Glomerular visceral epithelial cell (primary cell): ENCODE results near the gene ERP44.
A peak's percentile ranks its signal among the peaks of the same experiment; 100 is the strongest.
"Not testable (repeated sequence)": the region's sequence is repeated elsewhere in the genome, so short reads cannot be mapped to it uniquely, and the experiment has no call there.

ENCODE experiments used
- DNase-seq: peaks from one replicate; pipeline ENCODE4 v3.0.0-alpha.2; 2016; ENCODE audit errors: extremely low spot score

The ERP44 gene

DNA sequence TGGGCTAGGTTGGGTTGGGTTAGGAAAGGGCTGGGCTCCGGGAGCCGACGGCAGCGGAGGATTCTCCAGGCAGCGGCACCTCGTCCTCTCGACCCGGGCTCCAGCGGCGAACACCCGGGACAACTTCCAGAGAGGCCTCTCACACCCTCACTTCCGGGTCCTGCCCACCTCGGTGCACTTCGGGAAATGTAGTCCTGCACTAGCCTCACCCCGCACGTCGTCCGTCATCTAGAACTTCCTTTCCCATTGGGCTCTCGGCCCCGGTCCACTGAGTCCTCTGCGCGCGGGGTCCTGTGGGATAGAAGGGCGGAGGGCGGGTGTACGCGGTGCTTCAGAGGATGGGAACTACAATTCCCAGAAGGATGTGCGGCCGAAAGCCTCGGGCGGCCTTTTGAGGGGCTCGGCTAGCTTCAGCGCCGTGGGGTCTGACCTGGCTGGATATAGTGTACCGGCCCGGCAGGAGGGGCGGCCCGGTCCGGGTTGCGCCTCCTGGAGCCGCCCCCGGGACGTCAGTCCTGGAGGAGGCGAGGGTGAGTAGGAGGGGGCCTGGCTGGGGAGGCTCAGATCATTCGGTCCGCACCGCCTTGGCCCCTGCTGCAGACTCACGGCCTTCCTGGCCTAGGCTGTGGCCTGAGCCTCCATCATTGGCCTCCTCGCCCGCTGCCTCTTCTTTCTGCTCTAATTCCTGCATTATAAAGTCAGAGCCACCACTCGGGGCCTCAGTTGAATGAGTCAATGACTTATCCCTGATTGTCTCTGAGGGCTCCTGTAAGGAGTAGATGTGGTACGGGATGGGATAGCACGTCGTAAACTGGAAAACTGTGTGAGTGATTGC, at the start of gene ERP44, which contains the start of gene INVS:
TSS of gene ERP44 (minus strand) at position 114 of the 835 bp plus-strand sequence. CDS start 160 bp downstream, outside the sequence.
TSS of gene INVS (plus strand) at position 357 of the 835 bp plus-strand sequence. CDS start 5,279 bp downstream, outside the sequence.
- peak; percentile 99 for DNase-seq

DNA sequence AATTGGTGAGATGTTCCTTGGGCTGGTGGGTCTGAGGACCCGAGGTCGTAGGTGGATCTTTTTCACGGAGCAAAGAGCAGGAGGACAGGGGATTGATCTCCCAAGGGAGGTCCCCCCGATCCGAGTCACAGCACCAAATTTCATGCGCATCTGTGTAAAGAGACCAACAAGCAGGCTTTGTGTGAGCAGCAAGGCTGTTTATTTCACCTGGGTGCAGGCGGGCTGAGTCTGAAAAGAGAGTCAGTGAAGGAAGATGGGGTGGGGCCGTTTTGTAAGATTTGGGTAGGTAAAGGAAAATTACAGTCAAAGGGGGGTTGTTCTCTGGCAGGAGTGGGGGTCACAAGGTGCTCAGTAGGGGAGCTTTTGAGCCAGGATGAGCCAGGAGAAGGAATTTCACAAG, 47.2 kb upstream of the ERP44 start:
- not testable (repeated sequence) for DNase-seq

DNA sequence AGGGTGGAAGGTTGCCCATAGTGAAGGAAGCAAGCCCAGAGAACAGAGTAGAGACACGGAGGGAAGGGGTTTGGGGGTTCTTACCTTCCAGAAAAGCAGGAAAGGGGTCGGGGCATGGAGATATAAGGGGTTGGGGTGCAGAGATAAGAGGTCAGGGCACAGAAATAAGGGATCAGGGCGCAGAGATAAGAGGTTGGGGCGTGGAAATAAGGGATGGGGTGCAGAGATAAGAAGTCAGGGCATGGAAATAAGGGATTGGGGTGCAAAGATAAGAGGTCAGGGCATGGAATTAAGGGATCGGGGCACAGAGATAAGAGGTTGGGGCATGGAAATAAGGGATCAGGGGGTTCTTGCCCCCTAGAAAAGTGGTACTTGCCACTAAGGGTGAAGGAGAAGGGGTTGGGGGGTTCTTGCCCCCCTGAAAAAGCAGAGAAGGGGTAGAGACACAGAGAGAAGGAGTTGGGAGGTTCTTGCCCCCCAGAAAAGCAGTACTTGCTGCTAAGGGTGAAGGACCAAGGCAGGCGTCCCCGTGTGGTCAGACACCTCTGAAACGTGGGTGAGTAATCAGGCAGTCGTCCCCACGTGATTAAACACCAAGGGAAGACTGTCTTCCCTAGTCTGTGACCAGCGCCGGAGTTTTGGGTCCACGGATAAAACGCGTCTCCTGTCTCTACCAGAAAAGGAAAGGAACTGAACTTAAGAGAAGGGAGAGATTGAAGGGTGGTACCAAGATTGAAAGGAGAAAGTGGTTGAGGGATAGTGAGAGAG, 46.6 kb upstream of the ERP44 start:
- not testable (repeated sequence) for DNase-seq

DNA sequence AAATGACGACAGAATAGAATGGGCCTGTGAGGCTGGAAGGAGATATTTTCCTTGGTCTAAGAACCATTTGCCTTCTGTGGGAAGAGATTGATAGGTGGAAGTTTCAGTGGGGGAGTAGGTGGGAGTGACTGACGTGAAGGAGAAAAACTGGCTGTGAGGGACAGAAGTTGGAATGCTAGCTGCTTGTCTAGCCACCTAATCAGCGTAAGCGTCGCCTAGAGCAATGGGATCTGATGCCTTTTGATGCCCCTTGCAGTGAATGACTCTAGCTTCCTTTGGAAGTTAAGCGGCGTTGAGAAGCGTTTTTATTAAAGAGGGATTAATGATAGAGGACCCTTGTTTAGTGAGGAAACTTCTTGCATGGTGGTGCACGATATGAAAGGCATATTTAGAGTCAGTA, 43.1 kb upstream of the ERP44 start:
- not testable (repeated sequence) for DNase-seq

DNA sequence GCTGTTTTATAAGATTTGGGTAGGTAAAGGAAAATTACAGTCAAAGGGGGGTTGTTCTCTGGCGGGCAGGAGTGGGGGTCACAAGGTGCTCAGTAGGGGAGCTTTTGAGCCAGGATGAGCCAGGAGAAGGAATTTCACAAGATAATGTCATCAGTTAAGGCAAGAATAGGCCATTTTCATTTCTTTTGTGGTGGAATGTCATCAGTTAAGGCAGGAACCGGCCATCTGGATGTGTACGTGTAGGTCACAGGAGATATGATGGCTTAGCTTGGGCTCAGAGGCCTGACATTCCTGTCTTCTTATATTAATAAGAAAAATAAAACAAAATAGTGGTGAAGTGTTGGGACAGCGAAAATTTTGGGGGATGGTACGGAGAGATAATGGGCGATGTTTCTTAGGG, 41.5 kb upstream of the ERP44 start:
- not testable (repeated sequence) for DNase-seq

DNA sequence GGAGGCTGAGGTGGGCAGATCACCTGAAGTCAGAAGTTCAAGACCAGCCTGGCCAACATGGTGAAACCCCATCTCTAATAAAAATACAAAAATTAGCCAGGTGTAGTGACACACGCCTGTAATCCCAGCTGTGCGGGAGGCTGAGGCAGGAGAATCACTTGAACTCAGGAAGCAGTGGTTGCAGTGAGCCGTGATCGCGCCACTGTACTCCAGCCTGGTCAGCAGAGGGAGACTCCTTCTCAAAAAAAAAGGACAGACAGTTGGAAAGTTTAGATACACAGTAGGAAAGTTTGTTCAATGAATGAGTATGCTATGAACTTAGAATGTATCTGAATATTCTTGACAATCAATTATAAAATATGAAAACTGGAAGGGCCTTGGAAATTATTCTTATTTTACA, 38.0 kb upstream of the ERP44 start:
- not testable (repeated sequence) for DNase-seq

DNA sequence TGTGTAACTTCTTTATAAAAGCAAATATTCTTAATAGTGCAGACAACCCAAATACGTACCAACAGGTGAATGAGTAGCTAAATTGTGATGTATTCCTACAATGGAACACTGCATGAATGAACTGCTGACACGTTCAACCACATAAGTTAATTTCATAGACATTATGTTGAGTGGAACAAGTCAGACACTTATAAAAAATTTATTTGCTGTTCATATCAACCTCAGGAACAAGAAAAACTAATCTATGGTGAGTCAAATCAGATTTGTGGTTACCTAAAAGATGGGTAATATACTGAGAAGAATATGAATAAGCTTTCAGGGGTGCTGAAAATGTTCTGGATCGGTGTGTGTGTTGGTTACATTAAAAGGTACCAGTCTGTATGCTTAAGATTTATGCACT, 35.9 kb upstream of the ERP44 start:
- no peak for DNase-seq

DNA sequence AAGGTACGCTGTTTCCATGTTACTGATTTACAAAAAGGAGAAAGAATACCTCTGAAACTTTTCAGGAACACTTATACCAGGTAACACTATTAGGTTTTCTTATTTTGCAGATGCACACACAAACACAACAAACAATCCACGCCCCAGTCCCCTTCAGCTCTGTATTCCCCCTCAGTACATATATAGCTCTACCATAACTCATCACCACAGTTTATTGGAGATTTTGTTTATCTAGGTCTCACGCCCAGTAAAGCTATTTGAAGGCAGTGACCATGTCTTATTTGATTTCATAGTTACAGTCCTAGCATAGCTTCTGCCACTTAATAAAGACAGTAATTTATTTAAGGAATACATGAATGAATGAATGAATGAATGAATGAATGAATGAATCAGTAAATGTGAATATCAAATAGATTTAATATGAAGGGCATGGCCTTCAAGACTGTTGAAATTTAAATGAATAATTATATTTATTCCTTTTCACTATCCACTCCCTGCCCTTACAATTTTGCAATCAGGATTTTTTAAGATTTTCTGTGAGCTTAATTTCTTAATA, 33.2 kb upstream of the ERP44 start:
- no peak for DNase-seq

DNA sequence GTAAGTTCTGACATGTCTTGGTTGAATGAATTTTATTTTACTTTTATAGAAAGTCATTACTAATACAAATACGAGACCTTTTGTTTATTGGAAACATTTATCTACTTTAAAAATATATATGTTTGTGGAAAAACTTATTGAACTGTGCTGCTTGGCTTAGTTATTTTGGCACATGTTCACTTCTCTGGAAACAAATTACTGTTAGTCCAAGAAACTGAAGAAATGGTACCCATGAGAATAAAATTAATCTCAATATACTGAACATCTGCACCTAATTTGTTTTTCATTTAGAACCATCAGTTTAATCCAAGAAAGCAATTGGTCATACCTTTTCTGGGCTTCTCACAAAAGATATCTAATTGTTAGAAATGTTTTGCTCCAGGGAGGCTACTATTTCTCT, 32.4 kb upstream of the ERP44 start:
- DNase-seq, result no peak

DNA sequence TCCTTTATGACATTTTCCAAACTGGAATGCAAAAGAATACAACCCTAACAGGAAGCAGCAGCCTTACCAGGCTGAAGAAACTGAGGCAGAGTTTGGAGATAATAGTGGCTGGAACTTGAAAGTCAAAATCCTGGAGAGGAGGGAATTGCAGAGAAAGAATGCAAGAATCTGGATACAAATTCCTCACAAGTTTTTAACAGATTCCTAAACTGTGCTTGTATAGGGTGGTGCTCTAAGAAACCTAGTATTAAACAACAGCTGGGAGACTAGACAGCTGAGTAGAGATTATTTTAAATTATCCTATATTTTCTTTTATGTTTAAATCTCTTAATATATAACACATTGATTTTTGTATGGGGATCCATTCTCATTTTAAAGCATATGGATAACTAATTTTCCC, 31.0 kb upstream of the ERP44 start:
- no peak for DNase-seq

DNA sequence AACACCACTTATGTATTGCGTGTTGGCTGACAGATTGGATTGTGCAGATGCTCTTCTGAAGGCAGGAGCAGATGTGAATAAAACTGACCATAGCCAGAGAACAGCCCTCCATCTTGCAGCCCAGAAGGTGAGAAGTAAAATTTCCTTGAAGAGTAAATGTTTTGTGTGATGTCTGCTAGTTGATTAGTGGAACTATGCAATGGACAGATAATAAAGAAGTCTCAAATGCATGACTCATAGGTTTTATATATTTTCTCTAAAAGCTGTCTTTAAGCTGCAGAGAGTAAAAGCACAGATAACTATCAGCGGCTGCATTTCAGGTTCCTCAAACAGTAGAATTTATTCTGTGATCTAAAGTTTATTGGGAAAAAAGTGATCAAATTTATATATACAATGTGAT, 27.6 kb upstream of the ERP44 start:
- no peak for DNase-seq

DNA sequence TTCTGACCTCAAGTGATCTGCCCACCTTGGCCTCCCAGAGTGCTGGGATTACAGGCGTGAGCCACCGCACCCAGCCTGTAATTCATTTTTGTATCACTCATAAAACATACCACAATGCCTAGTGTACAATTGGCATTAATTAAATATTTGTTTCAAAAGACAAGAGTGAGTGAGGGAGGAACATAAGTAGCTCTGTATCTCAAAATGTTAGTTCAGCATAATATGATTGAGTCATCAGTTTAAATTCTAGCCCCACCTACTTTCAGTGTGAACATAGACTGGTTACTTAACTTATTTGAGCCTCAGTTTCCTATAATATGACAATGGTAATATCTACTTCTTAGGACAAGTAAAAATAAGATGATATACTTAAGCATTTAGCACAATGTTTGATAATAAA, 27.1 kb upstream of the ERP44 start:
- no peak for DNase-seq

DNA sequence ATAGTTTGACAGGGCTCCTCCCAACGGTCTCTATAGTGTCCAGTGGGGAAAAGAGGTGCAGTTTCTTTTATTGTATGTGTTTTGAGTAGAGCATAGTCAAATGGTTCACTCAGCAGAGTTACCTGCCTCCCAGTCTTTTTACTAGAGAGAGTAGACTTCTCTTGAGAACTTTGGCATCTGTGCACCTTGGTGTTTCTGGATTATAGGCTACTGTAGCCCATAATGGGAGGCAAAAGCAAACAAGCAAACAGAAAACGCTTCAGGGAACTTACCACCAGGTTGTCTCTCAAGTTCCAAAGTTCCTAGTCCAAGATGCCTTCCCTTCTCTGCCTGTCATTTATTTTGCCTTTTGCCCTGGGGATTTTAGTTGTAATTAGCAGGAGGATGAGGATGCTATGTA, 26.4 kb upstream of the ERP44 start:
- DNase-seq, result no peak

DNA sequence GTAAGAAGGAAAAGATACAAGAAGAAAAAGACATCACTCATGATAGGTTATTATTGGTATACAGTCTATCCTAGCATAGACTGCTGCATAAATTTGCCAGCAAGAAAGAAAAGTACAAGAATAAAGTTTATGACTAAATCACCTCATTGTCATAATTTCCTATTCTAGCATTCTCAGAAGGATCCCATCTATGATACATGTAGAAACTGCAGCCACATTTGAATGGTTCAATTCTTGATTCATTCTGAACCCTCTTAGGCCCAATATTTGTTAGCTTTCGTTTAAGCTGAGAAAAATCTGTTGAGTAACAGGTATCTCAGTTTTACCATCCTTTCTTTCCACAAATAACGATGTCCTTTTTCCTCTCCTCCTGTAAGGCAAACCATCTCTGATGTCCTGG, 21.5 kb upstream of the ERP44 start:
- no peak for DNase-seq

DNA sequence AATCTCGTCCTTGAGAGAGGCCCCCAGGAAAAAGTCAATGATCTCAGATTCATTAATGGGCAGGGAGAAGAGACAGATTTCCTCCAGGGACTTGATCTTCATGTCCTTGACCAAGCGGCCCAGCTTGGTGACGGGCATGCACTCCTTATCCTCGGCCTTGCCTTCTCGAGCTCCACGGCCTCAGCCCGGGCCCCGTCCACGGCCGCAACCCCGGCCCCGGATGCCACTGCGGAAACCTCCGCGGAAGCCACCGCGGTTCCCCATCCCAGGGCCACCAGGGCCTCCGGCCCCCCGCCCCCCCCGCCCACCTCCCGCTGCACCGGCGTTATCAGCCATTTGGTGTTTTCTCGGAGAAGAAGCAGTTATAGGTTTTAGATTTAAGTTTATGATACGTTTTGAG, 18.5 kb upstream of the ERP44 start:
- DNase-seq, result no peak

DNA sequence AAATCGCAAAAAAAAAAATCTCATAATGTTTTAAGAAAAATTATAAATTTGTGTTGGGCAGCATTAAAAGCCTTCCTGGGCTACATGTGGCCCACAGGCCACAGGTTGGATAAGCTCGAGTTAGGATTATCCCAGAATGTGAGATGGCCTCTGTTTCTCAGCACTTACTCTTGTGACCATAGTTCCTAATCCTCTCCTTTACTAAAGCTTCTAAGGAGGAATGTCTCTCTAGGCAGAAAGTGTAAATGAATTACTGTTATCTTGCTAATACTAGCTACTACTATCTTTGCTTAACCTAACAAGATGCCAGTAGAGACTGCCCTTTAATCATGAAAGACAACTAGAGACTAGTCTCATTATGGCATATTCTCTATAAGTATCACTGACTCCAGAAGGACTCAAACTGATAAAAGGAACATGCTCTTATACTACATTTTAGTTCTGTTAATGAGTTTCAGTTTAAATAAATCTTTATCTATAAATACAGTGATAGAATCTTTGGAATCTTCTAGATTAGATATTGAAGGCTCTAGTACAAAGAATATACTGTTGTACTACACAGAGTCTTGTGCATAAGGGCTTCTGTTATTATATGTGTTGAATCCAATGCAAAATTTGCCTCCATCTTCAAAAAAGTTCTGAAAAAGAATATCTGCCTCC, 14.0 kb upstream of the ERP44 start:
- DNase-seq, result no peak

DNA sequence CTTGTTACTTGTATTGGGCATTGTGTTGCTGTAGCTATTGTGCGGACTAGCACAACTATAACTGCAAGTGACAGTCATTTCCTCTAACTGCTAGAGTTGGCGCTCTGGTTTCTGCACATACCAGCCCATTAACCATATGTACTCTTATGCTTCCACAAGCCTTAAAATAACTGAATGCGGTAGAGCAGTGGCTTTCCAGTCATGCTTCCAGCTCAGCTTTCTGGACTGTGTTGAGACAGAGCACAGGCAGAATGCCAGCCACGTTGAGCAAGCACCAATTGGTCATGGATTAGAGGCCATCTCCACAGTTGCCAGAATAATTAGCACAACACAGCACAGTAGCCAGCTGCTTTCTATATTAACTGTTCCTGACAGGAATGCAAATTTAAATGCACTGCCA, 12.4 kb upstream of the ERP44 start:
- peak; percentile 93 for DNase-seq

DNA sequence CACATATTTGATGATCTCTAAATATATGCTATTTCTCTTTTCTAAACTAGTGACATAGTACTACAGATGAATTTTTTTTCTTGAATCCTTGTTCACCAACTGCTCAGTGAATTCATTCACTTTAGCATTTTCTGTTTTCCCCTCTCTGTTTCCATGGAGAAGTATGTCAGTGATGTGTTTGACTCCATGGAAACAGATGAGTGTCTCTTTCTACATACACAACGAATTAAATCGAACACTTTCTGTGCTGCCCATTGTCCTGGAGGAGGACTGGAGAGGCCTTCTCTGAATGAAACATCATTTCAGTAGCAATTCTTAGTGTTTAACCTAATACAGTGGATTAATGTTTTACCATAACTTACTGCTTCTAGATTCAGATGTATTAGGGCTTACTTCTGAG, 9.8 kb upstream of the ERP44 start:
- peak; percentile 12 for DNase-seq

DNA sequence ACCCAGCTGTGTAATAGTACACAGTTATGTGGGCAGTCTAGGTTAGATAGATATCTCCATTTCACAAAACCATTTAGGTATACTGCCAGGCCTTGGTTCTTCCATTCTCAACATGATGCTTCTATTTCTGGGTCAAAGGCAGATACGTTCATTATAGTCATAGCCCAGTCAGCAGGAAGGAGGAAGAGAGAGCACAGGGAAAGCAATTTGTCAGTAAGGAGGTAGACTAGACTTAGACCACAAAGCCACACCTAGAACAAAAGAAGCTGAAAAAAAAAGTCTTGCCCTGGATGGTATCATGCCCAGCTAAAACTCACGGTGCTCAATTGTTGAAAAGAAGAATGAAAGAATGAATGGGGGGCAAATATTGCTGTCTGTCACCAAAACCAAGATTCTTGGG, 7.8 kb upstream of the ERP44 start:
- DNase-seq, result no peak

DNA sequence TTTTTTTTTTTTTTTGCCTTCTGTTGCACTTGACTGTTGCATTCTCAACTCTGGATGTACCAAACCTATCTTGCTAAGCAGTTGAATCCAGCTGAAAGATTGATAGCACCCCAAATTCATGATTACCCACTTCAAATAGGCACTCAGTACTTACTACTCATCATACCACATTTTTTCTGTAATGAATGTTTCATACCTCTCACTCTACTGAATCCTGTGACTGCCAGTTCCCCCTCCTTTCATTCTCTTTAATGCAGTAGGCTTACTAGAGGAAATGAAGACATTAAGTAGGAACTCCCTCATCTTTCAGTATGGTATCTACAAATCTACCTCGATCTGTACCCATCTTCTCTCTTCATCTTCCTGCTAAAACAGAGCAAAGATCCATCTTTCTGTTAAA, 7.1 kb upstream of the ERP44 start:
- DNase-seq, result no peak

DNA sequence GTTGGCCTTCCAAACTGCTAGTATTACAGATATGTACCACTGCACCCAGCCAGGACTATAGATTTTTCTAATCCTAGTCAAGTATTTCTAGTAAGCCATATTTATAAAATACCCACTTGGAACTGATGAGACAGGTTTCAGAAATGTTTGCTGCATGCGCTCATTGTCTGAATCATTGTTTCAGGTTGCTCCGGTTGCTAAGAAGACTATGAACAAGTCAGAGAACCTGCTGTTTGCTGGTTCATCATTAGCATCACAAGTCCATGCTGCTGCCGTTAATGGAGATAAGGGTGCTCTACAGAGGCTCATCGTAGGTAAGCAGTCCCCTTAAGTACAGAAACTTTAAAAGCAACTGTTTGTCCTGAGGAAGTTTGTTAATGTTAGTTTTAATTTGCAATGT, 5.5 kb upstream of the ERP44 start:
- peak; percentile 39 for DNase-seq

DNA sequence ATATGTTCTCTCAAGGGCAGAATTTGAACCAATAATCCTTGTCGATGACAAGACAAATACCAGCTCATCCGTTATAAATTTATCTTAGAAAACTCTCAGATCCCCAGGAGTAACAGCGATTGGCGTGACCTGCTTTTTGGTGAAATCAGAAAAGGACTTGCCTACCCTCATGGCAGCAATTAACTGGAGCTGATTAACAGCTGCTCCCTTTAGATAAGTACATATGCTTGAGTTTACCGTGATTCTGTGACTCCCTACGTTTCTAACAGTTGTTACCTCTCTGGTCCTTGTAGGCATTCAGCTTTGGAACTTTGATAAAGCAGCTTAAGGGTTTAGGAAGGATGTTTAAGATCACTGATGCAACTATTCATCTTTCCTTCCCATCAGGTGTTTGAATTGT, 2.8 kb upstream of the ERP44 start:
- DNase-seq, result no peak
